Measurements from ENCODE around the gene SLC2A14.
A peak's percentile ranks its signal among the peaks of the same experiment; 100 is the strongest.
"Not testable (repeated sequence)": the region's sequence is repeated elsewhere in the genome, so short reads cannot be mapped to it uniquely, and the experiment has no call there.

SLC2A14 gene

GRCh38 chr12:7872566-7873319 is at the start of gene SLC2A14:
TSS of gene SLC2A14 (minus strand) at chr12:7872915. CDS start at chr12:7869880, 3,035 bp downstream.
- no peak for DNase-seq (ENCODE audit: low spot score)

GRCh38 chr12:7921181-7921580 is 48.5 kb upstream of the SLC2A14 start:
- not testable (repeated sequence) for DNase-seq (ENCODE audit: low spot score)

- DNase-seq (ENCODE audit: low spot score), result not testable (repeated sequence)
Observed at GRCh38 chr12:7918268-7918590, 45.5 kb upstream of the SLC2A14 start.

GRCh38 chr12:7917392-7918267 is 44.9 kb upstream of the SLC2A14 start:
- no peak for DNase-seq (ENCODE audit: low spot score)

- DNase-seq (ENCODE audit: low spot score), result no peak
Observed at GRCh38 chr12:7916936-7917335, 44.2 kb upstream of the SLC2A14 start.

GRCh38 chr12:7915661-7916403 is 43.1 kb upstream of the SLC2A14 start:
- no peak for DNase-seq (ENCODE audit: low spot score)

GRCh38 chr12:7910106-7910505 is 37.4 kb upstream of the SLC2A14 start:
- DNase-seq (ENCODE audit: low spot score), result not testable (repeated sequence)

GRCh38 chr12:7907009-7907408 is 34.3 kb upstream of the SLC2A14 start:
- DNase-seq (ENCODE audit: low spot score), result peak; percentile 73

- DNase-seq (ENCODE audit: low spot score), result not testable (repeated sequence)
Observed at GRCh38 chr12:7906303-7906702, 33.6 kb upstream of the SLC2A14 start.

GRCh38 chr12:7905600-7906125 is 32.9 kb upstream of the SLC2A14 start:
- not testable (repeated sequence) for DNase-seq (ENCODE audit: low spot score)

GRCh38 chr12:7905071-7905470 is 32.4 kb upstream of the SLC2A14 start:
- DNase-seq (ENCODE audit: low spot score), result no peak

- DNase-seq (ENCODE audit: low spot score), result not testable (repeated sequence)
Observed at GRCh38 chr12:7902416-7902815, 29.7 kb upstream of the SLC2A14 start.

- DNase-seq (ENCODE audit: low spot score), result no peak
Observed at GRCh38 chr12:7899755-7900154, 27.0 kb upstream of the SLC2A14 start.

GRCh38 chr12:7896726-7897125 is 24.0 kb upstream of the SLC2A14 start:
- not testable (repeated sequence) for DNase-seq (ENCODE audit: low spot score)

GRCh38 chr12:7892186-7892980 is 19.7 kb upstream of the SLC2A14 start:
- DNase-seq (ENCODE audit: low spot score), result no peak

- DNase-seq (ENCODE audit: low spot score), result no peak
Observed at GRCh38 chr12:7884689-7885088, 12.0 kb upstream of the SLC2A14 start.

GRCh38 chr12:7881736-7882120 is 9.0 kb upstream of the SLC2A14 start:
- not testable (repeated sequence) for DNase-seq (ENCODE audit: low spot score)

- not testable (repeated sequence) for DNase-seq (ENCODE audit: low spot score)
Observed at GRCh38 chr12:7880952-7881735, 8.4 kb upstream of the SLC2A14 start.

GRCh38 chr12:7879246-7879645 is 6.5 kb upstream of the SLC2A14 start:
- DNase-seq (ENCODE audit: low spot score), result no peak

GRCh38 chr12:7877420-7877819 is 4.7 kb upstream of the SLC2A14 start:
- no peak for DNase-seq (ENCODE audit: low spot score)

- no peak for DNase-seq (ENCODE audit: low spot score)
Observed at GRCh38 chr12:7870335-7870734, 2.4 kb downstream of the SLC2A14 start.
